Activated naive CD4-positive, alpha-beta T cell treated with anti-CD3 and anti-CD28 coated beads, Interleukin-2, amount 50 U/mL, for 16 hours (primary cell): Measurements from ENCODE around the gene TMEM222.
A peak's percentile ranks its signal among the peaks of the same experiment; 100 is the strongest.

ENCODE experiments used
- DNase-seq: peaks from one replicate; pipeline ENCODE4 v3.0.0-alpha.2; 2020

Gene TMEM222

DNA sequence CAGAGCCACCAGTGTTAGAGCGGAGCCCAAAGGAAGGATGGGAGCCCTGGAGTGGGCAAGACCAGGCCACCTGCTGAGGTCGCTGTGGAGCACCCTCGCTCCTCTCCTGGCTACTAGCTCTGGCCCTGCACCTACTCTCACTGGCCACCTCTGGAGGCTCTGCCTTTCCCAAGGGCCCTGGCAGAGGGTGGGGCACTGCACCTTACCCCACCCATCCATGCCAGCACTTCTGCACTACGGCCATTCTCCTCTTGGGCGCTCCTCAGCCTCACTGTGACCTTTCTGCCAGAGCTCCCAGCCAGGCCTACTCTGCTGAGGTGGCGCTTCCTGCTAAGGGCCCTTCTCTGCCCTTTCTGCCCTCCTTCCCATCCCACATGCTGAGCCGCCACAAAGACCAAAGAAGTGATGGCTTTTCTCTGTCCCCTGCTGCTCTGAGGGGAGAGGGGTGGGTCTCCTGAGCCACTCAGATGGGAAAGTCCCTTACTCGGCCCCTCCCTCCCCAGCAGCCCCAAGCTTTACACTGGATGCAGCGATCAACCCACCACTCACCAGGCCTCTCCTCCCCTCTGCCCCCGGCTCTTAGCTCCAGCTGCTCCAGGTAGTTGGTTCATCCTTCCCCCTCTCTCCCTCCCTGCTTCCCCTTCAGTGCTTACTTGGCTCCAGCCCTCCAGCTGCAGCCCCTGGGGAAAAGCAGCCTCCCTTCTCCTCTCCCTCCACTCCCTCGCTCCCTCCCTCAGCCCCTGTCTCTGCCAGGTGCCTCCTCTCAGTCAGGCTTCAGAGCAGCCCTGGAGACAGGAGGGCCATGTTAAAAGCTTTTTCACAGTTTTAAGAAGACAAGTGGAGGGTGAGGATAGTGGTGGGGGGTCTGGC is 14.8 kb upstream of the TMEM222 start:
- DNase-seq, result no peak

DNA sequence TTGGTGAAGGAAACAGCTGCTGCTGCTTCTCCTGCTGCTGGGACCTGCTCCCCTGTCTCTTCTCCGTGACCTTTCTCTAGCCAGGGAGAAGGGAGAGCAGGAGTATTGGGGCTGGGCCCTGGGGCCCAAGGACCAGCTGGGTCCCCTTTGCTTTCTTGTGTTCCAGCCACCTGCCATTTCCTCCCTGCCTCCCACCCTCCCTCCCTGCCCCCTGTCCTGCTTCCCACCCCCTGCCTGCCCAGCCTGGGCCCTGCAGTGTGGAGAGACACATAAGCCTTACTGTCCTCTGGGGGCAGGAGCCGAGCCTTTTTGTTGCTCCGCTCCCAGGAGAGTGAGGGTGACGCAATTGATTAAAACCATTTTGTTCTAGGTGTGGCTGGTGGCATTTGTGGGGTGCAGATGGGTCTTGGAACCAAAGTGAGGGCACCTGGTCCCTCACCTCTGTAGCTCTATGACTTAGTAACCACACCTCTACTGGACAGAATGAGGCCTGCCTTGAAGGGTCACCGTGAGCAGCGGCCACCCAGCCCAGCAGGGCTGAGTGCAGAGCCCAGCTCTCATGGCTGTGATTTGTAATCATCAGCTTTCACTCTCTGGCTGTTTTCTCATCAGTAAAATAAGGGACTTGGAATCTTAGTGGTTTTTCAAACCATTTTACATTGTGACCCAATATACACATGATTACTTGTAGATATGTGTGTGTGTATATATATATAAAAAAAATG is 13.9 kb upstream of the TMEM222 start:
- no peak for DNase-seq

DNA sequence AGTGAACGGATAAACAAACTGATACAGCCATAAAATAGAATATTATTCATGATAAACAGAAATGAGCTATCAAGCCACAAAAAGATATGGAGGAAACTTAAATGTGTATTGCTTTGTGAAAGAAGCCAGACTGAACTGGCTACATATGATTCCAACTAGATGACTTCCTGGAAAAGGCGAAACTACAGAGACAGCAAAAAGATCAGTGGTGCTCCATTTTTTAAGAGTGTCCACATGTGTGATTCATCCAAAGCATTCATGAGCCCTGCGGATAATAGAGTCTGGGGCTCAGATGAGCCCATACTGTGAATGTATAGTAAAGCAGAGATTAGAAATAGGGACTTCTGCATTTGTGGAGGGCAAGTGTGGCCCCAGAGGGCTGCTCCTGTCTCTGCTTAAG is 7.8 kb upstream of the TMEM222 start:
- no peak for DNase-seq

DNA sequence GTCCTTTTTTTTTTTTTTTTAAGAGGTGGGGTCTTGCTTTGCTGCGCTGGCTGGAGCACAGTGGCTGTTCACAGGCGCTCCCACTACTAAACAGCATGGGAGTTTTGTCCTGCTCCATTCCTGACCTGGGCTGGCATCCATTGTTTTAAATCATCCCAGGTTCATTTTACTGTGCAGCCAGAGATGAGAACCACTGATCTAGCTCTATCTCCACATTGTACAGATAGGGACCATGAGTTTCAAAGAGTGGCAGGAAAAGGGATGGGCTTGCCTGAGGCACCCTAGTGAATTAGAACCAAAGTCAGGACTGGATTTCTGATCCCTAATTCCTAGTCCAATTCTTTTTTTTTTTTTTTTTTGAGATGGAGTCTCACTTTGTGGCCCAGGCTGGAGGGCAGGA is 7.2 kb upstream of the TMEM222 start:
- DNase-seq, result no peak

DNA sequence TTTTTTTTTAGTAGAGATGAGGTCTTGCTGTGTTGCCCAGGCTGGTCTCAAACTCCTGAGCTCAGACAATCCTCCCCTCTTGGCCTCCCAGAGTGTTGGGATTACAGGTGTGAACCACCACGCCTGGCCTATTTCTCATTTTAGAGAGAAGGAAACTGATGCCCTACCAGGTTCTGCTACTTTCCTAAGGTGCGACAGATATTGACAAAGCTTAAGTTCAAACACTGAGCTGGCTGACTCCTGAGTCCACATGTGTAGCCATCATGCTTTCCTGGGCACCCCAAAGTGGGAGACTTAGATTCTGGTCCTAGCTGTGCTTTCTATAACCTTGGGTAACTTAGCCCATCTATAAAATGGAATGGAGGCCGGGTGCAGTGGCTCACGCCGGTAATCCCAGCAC is 5.1 kb upstream of the TMEM222 start:
- no peak for DNase-seq

DNA sequence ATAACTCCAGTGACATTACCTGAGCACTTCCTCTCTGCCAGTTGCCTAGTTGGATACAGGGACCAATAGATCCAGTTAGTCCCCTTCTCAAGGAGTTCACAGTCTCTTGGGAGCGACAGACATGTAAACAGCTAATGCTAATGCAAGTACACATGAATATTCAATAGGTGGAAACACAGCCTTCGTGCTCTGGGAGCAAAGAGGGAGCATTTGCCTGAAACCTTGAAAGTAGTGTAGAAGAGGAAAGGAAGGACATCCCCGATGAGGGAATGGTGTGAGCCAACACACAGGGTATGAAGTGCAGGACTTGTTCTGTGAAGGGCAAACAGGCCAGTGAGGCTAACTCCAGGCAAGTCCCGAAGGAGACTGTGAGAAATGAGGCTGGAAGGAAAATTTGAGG is 3.8 kb upstream of the TMEM222 start:
- DNase-seq, result no peak

DNA sequence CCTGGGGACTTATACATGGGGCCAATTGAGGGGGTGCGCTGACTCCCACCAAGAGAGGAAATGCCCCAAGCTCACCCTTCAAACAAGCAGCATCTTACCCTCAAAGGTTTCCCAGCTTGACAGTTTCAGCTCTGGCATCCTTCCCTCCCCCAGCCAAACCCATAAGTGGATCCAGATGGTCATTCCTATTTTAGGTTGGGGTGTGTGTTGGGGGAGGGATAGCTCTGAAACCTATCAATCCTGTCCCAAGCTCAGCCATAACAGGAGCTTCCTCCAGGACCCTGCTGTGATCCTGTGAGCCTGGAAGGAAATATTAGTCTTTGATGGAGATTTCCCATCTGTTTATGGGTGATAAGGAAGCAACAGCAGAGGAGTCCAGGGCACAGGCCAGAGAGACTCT is 3.4 kb upstream of the TMEM222 start:
- no peak for DNase-seq

DNA sequence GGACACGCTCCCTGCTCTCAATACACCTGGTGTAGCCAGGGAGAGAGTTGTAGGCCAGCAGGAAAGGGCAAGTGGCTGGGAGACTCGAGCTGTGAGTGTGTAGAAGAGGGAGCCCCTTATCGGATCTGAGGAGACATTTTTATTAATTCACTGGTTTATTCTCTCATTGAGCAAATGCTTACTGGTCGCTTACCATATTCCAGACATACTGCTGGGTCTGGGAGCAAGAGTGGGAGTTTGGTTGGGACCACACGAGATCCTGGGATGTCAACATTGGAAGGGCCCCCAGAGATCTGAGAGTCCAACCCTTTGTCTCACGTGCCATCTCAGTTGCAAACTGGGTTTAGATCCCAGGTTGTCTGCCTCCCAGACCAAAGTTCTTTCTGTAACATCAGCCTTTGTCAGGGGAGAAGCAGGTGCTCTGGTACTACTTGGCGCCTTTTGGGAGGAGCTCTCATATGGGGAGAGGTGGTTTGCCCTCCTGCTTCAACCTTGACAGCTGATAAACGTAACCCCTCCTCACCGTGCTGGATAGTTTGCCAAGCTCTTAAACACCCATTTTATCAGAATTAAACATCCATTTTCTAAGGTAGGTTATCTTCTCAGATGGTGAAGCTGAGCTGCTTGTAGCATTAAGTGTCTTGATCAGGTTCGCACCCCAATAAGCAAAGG is 742 bp downstream of the TMEM222 start:
- DNase-seq, result no peak

DNA sequence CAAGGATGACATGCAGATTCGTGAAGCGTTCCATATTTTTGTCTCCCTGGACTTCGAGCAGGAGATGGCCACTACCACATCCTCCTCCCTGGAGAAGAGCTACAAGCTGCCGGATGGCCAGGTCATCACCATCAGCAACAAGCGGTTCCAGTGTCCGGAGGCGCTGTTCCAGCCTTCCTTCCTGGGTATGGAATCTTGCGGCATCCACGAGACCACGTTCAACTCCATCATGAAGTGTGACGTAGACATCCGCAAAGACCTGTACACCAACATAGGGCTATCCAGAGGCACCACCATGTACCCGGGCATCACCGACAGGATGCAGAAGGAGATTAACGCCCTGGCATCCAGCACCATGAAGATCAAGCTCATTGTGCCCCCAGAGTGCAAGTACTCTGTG is 3.3 kb downstream of the TMEM222 start:
- DNase-seq, result no peak

DNA sequence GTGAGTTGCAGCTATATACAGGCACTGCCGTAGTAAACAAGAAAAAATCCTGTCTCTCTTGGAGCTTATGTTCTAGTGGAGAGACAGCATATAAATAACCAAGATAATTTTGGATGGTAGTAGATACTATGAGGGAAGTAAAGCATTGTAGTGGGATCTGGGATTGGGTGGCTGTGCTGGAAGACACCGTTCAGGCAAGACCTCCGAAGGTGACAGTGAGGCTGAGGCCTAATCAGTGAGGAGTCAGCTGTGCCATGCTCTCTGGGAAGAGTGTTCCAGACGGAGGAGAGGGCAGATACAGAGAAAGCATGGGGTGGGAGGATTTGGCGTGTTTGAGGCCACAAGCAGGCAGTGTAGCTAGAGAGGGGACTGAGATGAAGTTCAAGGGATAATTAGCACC is 6.0 kb downstream of the TMEM222 start:
- DNase-seq, result no peak

DNA sequence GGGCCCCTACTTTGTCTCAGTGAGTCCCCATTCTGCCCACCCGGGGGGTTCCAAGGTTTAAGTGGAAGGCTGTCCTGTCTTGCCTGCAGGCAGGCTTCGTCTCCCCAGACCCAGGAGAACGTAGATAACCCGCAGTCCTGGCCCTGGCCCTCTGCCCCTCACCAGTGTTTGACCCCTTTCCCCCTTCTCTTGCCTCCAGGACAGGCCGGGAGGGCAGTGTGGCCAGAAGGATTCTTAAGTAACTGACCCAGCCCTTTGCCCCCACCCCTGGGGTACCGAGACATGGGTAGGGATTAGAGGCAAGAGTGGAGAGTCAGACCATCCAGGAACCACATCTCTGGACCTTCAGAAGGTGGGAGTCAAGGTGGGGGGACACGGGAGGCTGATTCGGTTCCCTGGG is 8.8 kb downstream of the TMEM222 start:
- DNase-seq, result no peak

DNA sequence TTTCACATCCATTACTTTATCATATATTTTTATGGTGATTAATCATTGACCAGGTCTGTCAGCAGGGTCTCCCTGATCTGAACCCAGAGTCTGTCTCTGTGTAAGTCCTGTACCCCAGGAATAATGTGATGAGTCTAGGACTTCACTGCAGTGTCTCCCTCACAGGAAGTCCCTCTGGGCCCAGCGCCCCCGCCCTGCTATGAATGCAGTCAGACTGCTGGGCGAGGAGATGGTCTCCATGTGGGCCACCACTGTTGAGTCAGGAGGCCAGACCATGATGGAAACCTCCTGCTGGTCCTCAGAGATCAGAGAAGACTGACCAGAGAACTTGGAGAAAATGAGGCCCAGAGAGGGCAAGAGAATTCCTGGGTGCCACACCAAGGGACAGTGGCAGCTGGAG is 9.5 kb downstream of the TMEM222 start:
- DNase-seq, result no peak

DNA sequence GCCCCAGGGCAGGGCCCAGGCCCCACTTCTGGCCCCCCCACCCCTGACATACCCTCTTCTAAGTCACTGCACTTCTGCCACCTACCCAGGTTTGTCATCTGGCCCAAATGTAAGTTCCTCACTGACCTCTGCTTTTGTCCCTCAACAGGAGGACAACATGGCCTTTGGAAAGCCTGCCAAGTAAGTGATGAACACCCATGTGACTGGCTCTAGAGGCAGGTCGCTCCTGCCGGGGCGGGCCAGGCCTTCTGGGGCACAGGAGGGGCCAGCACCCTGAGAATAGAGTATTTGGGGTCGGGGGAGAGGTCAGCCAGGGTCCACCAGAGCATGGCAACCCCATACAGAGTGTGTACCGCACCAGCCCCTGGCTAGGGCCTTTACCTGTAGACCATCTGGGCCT is 10.0 kb downstream of the TMEM222 start:
- no peak for DNase-seq

DNA sequence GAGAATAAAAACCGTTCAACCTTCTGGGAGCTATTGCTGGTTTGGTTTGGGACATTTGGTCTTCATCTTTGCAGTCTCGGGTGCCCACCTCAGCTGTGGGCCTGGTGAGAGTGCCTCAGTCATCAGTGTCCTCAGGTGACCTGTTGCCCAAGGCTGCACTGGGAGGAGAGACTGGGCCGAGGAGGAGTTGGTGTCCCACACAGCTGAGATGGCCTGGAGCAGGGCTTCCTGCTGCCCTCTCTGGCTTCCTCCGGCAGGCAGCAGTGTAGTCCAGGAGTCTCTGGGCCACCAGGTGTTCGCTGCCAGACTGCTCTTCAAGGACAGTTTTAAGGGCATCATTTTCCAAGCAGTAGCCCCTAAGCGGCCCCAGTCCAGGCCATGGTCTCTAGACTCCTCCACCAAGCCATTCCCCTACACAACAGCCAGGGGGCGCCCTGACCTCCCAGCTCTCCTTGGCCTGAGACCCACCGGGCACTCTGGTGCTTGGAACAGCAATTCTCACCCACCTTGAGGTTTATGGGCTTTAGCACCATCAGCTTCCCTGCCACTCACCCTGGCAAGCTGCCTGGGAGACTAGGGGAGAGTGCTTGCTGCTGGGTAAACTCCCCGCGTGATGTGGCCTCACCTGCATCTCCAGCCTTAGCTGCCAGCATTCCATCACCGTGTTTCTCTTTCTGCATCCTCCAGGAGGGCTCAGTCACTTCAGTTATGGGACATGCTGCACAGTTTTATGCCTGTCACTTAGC is 10.7 kb downstream of the TMEM222 start:
- peak; percentile 53 for DNase-seq

DNA sequence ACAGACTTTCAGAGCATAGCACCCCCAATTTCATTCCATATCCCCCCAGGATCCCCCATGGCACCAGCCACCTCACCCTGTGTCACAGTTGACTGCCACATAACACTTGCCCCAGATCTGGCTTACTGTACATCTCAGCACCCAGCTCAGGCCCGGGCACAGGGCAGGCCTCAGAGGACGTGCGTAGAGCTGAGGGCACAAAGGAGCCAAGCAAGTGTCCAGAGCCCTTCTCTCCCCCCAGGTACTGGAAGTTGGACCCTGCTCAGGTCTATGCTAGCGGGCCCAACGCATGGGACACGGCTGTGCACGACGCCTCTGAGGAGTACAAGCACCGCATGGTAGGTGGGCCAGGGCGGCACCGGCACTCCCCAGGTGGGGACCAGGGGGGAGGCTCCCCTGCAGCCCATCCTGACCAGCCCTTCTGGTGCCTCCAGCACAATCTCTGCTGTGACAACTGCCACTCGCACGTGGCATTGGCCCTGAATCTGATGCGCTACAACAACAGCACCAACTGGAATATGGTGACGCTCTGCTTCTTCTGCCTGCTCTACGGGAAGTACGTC is 11.8 kb downstream of the TMEM222 start:
- DNase-seq, result no peak

DNA sequence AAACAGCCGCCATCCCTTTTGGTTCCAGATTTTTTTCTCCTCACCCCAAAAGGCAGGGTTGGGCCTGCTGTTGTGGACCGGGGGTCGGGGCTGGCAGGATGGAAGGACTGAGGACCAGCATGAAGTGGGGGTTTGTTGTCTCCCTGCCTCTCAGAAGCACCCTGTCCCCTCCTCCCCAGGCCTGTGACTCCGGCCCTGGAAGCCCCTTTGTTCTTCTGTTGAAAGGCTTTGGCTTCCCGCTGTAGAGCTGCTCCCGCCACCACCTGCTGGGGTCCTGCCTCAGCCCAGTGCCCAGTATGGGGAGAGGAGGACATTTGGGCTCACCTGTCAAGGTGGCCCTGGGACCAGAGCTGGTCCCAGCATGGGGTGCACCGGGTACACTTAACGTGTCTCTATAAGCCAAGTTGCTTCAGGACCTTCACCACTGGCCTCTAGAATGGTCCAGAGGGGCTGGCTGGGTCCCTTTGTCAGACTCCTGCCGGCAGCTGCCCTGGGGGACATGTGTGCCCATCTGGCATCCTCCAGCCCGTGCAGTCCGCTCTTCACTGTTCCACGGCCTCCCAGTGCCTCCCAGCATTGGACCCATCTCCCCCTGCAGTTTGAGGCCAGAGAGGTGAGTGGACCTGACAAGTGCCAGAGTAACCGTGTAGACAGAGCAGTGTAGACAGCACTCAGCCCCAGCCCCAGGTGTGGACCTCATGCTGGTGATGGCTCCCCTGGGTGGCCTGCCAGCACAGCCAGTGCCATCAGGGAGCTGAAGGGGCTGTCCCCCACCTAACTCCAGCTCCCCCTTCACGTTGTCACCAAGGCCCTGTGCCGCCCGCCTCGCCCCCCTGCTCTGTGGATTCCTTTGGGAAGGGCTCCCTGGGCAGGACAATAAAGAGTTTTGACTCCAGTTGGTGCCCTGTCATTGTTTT is 13.8 kb downstream of the TMEM222 start:
- no peak for DNase-seq

DNA sequence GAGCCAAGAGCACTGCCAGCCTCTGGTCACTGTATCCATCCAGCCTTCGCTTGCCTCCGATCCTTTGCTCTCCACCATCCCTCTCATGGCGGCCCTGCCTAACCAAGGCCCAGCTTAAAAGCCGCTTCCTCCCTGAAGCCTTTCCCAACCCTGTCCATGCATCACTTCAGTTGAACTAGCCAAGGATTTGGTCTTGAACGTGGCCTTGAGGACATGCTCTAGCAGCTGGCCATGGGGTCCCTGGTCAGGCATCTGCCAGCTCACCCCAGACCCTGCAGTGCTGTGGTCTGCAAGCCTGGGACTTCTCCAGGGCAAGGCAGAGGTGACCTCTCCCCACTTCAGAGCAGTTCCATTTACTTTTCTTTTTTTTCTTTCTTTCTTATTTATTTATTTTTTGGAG is 14.8 kb downstream of the TMEM222 start:
- no peak for DNase-seq

DNA sequence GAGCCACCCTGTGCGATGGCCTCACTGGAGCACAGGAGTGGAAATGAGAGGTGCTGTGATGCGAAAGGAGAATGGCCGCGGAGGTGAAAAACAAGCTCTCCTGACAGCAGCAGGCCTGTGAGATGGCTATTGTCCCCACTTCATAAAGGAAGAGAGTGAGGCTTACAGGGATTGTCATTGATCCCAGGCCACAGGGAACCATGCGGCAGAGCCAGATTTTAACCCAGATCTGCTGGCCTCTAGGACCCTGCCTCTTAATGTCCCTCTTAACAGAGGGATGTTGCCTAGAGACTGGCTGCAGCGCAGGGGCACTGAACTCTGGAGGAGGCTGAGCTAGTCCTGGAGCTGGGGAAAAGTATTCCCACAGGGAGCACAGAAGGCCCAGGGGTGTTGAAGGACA is 16.8 kb downstream of the TMEM222 start:
- no peak for DNase-seq

DNA sequence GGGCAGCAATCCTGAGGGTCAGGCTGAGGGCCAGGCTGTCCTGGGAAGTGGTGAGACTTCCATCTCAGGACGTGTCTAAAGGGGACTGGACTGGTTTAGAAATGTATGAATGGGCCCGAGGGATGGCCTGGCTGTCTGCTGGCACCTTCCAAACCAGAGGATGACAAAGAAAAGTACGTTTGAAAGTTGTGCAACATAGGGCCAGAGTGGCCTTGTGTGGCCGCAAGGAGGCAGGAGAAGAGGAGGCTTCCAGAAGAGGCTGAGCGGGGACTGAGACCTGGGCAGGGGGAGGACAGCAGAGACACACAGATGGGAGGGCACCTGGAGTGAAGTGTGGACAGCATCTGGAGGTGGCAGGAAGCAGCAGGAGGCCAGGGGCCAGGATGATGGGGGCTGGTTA is 17.2 kb downstream of the TMEM222 start:
- DNase-seq, result no peak

DNA sequence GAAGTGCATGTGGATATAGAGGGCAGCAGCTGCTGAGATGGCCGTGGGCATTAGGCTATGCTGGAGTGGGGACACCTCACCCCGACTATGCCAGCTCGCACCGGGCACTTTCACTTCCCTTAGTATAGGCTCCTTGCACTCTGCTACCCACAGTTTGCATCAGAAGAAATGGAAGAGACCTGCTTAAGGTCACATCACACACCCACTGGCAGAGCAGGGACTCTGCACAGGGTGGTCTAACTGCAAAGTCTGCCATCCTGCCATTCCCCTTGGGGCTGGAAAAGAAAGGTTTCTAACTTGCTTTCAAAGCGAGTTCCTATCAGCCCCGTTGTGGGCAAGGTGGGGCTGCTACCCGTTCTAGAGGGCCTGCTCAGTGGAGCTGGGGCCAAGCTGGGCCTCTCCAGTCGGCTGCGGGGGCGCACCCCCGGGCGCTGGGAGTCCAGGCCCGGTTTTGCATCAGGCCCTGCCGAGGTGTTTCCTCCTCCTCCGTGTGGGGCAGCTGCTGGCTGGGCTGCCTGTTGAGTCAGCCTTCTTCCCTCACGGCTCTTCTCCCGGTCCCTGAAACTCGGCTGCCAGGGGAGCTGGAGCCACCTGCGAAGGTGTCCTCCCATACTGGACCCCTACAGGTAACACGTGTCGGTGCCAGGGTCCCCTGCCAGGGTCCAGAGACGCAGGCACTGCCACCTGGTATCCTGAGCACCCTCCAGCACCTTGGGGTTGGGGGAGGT is 19.7 kb downstream of the TMEM222 start, which contains the start of gene SYTL1:
SYTL1 (plus strand) TSS at position 498 of the 728 bp plus-strand sequence. CDS start 3,313 bp downstream, outside the sequence.
- peak; percentile 58 for DNase-seq

DNA sequence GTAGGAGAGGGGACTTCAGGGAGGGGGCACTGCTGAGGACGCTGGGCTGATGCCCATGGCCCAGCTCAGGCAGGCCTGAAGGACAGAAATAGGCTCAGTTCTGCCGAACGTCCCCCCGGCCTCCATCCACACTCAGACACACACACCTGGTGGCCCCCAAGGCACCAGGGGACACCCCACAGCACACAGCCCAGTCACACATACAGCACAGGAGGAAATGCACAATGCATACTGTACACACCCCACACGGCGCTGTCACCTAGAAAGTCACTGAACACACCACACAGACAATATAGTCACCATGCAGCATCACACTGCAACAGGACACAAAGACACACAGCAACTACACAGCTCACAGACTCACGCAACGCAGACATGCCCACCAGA is 20.4 kb downstream of the TMEM222 start:
- DNase-seq, result peak; percentile 29
